GM18867 (cell line): ENCODE measurements around the gene P2RY1.
A peak's percentile ranks its signal among the peaks of the same experiment; 100 is the strongest.
"Not testable (repeated sequence)": the region's sequence is repeated elsewhere in the genome, so short reads cannot be mapped to it uniquely, and the experiment has no call there.

Source experiments
- ATAC-seq: cut with Tn5 transposase; IDR thresholded peaks from one replicate; pipeline ENCODE4 v1.9.1; 2021; ENCODE audit warnings: mild to moderate bottlenecking, moderate library complexity; ENCODE audit not compliant: unreplicated experiment

The P2RY1 gene

DNA sequence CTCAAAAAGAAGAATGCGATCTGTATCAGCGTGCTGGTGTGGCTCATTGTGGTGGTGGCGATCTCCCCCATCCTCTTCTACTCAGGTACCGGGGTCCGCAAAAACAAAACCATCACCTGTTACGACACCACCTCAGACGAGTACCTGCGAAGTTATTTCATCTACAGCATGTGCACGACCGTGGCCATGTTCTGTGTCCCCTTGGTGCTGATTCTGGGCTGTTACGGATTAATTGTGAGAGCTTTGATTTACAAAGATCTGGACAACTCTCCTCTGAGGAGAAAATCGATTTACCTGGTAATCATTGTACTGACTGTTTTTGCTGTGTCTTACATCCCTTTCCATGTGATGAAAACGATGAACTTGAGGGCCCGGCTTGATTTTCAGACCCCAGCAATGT lies 1.3 kb downstream of the P2RY1 start:
- no peak for ATAC-seq

DNA sequence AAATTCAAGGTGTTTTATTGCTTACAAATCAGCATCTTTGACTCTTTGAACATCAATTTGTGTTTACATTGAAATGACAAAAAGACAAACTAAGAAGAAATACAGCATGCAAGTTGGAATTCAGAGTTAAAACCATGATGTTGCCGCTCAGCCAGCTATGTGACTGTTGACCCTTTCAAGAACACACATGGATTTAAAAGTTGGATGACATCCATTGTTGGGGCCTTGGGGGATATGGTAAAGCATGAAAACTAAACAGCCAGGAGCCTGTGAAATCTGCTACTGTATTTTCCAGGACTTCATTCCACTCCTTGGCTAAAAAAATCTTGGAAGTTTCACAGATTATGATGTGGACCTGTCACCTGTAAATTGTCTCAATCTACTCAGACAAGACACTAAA lies 4.6 kb downstream of the P2RY1 start:
- ATAC-seq, result no peak

DNA sequence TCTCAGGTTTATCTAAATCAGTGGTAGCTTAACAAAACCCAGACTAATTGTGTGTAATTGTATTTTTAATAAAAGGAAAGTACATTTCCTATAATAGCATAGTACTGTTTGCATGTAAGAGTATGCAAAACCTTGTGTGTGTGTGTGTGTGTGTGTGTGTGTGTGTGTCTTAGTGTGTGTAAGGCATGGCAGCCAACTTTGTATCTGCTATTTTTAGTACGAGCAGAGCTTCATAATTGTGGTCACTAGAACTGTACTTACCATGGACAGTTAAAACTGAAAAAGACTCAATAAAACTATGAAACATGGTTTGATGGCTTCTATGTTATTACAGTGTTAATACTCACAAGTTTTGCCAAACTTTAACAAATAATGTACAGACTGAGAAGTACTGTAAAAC lies 6.2 kb downstream of the P2RY1 start:
- ATAC-seq, result no peak

DNA sequence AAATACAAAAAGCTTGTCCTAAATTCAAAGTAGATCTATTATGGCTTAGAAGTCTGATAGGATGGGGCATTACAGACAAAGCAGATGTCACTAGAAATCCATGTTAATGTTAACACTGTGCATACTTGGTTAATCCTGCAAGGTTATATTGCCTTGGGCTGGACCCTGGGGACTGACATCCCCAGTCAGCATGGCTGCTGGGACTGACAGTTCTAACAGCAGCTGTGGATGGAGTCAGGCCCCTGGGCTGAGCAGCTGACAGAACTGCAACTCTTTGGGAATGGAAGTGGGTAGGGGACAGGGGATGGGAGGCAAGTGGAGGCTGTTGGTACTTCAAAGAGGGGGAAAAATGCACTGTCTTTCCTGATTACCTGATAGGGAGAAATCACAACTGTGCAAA lies 7.5 kb downstream of the P2RY1 start:
- ATAC-seq, result no peak

DNA sequence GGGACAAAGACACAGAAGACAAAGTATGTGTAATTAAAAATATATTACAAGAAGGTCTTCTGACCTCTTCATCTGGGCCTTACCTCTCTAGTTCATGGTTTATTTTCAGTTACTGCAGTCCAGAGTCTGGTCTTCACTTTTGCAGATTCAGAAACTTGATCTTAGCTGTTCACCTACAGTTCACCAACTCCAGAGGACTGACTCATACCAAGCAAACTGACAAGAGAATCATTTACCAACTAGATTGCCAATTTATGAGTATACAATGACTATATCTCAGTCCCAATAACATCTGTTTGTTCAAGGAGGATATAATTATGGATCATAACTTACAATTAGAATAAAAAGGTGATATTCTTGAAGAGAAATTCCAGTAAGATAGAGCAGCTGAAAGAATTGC lies 9.0 kb downstream of the P2RY1 start:
- ATAC-seq, result peak; percentile 63

DNA sequence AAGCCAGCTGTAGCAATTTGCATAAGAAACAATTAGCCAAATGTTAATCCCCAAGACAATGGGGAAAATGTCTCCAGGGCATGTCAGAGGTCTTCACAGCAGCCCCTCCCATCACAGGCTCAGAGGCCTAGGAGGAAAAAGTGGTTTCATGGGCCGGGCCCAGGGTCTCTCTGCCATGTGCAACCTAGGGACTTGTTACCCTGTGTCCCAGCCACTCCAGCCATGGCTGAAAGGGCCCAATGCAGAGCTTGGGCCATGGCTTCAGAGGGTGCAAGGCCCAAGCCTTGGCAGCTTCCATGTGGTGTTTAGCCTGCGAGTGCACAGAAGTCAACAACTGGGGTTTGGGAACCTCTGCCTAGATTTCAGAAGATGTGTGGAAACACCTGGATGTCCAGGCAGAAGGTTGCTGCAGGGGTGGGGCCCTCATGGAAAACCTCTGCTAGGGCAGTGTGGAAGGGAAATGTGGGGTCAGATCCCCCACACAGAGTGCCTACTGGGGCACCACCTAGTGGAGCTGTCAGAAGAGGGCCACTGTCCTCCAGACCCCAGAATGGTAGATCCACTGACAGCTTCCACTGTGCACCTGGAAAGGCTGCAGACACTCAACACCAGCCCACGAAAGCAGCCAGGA lies 11.8 kb downstream of the P2RY1 start:
- ATAC-seq, result not testable (repeated sequence)

DNA sequence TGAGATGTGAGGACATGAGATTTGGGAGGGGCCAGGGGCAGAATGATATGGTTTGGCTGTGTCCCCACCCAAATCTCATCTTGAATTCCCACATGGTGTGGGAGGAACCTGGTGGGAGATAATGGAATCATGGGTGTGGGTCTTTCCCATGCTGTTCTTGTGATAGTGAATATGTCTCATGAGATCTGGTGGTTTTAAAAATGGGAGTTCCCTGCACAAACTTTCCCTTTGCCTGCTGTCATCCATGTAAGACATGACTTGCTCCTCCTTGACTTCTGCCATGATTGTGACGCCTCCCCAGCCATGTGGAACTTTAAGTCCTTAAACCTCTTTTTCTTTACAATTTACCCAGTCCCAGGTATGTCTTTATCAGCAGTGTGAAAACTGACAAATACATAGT lies 12.7 kb downstream of the P2RY1 start:
- ATAC-seq, result not testable (repeated sequence)

DNA sequence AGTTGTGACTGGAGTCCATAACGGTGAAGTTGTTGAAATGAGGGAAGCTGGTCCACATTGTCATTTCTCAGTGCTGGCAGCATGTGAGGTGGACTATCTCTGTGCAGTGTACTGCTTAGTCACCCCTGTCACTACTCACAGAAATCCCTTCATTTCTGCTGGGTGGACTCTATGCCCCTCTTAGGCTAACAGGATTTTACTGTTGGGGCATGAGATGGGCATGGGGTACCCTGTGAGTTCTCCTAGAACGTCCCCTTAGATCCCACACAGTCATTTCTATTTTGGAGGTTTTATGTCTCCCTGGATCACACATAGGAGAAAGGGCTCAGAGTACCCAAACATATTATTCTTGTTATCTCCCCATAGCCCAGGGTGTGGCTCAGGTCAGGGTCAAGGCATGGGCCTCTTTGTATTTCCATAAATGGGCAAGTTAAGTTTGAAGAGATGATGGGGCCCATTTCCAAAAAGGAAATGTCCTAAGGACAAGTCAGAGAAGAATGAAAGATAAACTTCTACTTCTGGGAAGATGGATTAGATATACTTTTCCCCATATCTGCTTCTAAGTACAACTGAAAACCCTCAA lies 15.2 kb downstream of the P2RY1 start:
- no peak for ATAC-seq

DNA sequence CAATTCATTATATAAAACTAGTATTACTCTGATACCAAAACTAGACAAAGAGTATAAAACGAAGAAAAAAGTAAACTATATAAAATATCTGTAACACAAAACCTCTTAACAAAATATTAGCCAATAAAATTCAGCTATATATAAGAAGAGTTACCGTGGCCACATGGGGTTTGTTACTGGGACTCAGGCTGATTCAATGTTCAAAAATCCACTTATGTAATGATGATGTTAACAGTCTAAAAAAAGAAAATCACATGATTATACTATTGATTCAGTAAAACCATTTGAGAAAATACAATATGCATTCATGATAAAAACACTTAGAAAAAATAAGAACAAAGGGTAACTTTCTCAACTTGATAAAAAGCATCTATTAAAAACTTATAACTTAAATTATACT lies 18.3 kb downstream of the P2RY1 start:
- ATAC-seq, result no peak

DNA sequence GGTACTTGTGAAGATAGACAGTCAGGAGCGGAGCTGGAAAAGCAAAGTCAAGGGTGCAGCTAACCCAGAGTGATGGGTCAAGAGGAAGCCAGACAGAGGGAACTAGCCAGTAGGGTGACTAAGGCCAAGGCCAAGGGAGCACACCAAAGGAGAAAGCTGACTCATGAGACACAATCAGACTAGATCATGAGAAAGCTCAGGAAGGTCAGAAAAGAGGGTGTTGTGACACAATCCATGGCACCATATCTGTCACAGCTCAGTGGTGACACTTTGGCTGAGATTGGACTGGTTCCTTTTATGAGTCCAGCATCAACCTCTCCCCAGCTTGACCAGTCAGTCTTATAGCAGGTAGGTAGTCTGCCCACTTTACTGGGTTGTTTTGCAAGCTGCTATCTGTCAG lies 22.2 kb downstream of the P2RY1 start:
- ATAC-seq, result no peak

DNA sequence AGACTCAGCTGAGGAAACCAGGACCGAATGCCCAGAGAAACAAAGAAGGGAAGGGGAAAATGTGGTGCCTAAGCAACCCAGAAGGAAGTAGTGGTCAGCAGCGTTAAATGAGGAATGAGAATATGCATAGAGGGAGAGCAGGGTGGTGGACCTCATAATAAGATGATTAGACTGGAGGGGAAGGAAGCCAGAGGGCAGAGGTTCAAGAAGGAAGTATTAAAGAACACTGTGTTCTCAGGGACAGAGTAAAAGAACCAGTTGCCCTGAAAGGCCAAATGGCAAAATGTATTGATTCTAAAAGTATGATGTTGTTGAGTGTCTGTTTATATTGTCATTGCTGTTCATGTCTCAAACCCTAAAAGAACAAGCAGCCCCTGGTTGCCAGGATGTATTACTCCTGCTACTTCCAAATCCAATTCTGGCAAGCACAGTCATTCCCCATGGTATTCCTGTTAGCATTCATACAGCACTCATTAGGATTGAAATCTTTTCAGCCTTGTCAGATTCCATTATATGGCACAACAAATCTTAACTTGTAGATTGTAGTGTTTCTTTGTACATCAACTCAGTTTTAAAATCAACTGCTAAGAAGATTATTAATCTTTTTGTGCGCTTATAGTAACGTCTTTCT lies 23.4 kb downstream of the P2RY1 start:
- ATAC-seq, result no peak

DNA sequence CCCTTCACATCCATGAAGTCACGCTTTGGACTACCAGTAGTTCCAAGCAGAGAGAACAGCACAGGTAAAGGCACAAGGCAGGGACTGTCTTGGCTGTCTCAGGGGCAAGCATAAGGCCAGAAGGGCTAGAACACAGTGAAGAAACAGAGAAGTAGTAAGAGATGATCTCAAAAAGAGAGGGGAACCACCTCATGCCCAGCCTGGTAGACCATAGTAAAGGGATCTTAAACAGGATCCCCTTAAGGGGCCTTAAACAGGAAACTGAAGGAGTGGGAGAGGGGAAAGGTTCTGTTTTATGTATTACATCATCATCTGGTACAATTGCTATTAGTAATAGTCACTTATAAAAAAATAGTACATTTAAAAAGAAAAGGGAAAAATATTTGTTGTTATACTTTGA lies 25.8 kb downstream of the P2RY1 start:
- no peak for ATAC-seq

DNA sequence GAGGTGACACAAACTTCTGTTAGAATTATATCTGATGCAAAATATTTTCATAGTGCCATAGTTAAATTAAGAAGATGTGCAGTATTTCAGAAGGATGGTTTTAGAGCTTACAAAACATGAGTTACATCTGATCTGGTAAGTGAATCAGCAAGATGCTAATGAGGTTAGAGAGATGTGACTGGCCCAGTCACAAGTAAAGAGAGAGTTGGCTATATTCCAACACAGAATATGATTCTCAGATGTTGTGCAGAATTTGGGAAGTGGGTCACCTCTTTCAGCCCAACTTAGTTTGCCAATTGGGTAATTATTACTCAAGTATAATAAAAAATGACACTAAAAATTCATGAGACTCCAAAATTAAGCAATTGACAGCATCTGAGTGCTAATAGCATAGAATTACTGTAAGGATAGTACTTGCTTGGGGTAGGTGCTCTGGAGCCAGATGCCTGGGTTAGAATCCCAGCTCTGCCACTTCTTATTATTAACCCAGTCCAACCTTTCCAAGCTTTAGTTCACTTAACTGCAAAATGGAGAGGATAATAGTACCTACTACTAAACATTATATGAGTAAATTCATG lies 30.8 kb downstream of the P2RY1 start:
- no peak for ATAC-seq

DNA sequence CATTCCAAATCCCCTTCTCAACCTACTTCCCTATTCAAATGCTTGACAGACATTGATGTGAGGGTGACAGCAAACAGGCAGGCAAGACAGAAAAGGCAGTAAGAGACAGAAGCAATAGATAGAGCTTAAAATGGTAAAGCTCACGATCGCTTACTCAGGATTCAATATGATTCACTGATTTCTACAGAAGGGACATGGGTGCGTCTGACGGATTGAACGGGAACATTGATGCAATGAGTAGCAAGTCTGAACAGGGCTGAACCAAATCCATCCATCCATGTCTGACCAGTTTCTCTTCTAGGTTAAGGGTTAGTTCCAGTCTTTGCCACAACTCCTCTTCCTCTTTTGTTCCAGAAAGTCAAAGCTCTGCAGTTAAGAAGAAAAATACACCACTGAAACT lies 35.1 kb downstream of the P2RY1 start:
- ATAC-seq, result no peak

DNA sequence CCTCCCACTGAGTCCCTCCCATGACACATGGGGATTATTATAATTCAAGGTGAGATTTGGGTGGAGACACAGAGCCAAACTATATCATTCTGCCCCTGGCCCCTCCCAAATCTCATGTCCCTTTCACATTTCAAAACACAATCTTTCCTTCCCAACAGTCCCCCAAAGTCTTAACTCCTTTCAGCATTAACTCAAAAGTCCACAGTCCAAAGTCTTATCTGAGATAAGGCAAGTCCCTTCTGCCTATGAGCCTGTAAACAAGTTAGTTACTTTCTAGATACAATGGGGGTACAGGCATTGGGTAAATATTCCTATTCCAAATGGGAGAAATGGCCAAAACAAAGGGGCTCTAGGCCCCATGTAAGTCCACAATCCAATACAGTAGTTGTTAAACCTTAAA lies 38.4 kb downstream of the P2RY1 start:
- ATAC-seq, result not testable (repeated sequence)

DNA sequence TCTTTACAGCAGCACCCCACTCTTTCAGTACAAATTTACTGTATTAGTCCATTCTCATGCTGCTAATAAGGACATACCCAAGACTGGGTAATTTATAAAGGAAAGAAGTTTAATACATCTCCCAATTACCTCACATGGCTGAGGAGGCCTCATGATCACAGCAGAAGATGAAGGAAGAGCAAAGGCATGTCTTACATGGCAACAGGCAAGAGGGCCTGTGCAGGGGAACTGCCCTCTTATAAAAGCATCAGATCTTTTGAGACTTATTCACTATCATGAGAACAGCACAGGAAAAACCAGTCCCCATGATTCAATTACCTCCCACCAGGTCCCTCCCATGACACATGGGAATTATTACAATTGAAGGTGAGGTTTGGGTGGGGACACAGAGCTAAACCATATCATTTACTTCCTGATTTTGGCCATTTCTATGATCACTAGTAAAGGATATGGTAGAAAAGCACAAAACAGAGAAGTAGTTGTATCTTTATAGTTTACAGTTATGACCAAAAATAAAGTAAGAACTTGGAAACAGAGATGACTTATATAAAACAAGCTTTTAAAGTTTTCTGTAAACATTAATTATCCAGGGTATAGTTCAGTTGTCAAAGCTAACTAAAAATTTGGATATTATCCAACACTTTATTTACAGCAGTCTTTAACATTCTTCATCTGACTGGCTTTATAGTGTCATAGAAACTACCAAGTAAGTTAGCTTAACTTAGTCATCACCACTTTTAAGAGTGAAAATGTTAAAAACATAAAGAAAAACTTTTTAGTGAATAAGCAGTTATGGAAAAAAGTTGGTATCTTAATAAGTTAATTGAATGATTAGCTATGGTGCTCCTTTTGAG lies 40.2 kb downstream of the P2RY1 start:
- no peak for ATAC-seq

DNA sequence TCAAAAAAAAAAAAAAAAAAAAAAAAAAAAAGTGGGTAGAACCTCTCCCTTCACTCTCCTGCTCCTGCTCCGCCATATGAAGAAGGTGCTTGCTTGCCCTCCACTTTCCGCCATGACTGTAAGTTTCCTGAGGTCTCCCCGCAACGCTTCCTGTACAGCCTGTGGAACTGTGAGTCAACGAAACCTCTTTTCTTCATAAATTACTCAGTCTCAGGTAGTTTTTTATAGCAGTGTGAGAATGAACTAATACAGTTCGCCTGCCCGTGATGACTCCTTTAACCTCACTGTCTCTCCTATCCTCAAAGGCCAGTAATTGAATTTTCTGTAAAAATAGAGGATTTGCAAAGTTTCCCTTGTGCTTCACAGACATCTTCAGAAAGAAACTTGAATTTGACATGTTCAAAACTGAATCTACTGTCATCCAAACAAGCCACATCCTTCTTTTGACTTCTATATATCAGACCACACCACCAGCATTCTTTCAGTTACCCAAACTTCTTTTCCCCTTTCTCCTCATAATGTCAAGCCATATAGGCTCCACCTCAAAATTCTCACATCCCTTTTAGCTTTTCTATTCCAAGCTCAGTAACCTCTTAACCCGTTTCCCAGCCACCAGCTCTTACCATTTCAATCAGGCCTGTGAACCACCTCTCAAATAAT lies 44.3 kb downstream of the P2RY1 start:
- ATAC-seq, result no peak

DNA sequence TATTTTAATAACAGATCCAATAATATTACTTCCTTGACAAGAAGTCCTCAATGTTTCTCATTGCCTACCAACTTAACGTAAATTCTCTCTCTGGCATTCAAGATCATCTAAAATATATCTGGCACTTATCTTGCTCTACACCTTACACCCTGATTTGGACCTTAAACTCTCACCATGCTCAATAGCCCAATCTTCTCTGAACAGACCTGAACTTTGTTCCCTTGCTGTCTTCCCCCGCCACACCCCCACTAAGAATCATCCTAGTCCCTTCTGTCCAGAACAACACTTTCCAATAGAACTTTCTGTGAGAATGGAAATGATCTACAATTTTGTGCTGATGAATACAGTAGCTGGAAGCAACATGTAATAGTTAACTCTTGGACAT lies 44.9 kb downstream of the P2RY1 start:
- ATAC-seq, result no peak

DNA sequence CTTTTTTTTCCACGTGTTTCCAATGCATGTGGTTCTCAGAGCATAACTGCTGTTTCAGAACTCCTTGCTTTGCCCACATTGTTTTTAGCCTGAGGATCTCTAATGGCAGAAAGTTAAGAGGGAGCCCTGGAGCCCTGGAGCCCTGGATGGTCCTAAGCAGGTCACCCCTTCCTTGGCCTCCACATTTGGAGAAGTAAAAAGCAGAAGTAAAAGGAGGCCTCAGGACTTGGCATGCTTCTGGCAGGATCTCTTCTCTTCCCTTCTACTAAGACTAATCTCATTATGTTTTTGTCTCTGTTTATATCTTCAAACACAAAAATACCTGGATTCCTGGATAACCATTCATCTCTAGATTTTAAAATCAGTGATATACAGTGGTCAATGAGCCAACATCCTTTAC lies 50.1 kb downstream of the P2RY1 start:
- no peak for ATAC-seq
